Endothelial cell of umbilical vein (primary cell): ENCODE results near the gene P2RX4. TPM values are rescaled to one million over a fixed set of nuclear protein-coding genes. Genes with fewer than 3 reads are reported as not detected.

ENCODE experiments used
- BruUV-seq: library from RNA; stranded (reverse); fragments of 400-500 nt; replicated peaks from 2 replicates; lab custom pipeline; 2021; lab: Mats Ljungman, UMichigan
- CTCF ChIA-PET: fragments of 300-600, 350-600 bp; sonication (Branson Sonifier 250); formaldehyde crosslinking; loops from one replicate; lab custom pipeline; 2021; ENCODE audit warnings: antibody characterized with exemption, inconsistent platforms; lab: Charles Lee
- POLR2A ChIA-PET: fragments of 300-600, 350-600 bp; sonication (Branson Sonifier 250); formaldehyde crosslinking; loops from one replicate; lab custom pipeline; 2021; ENCODE audit warnings: antibody characterized with exemption, inconsistent platforms; lab: Charles Lee
- DNase-seq: peaks from one replicate; pipeline ENCODE4 v3.0.0-alpha.2; 2011; ENCODE audit warnings: low read depth, low spot score
- FAIRE-seq: peaks from 2 replicates; lab custom pipeline; 2011; peaks lifted over from hg19 to GRCh38; lab: Jason Lieb, UNC
- H2AFZ ChIP-seq: 2 replicates; pipeline ENCODE4 v1.6.0; 2012; ENCODE audit warnings: low read depth, low read length, control low read depth, inconsistent platforms
- H3K27ac ChIP-seq: 2 replicates; pipeline ENCODE4 v1.5.1; 2011; ENCODE audit warnings: low read depth, mild to moderate bottlenecking, control low read depth, low read length, moderate library complexity; ENCODE audit not compliant: insufficient read depth
- H3K27me3 ChIP-seq, 2 experiments: 2 replicates each; pipeline versions ENCODE4 v1.6.0 to v1.6.1; 2011; ENCODE audit warnings: low read length in 2 of 2, mixed read lengths in 1 of 2; ENCODE audit not compliant: control insufficient read depth in 2 of 2, insufficient read depth in 2 of 2
- H3K36me3 ChIP-seq, 2 experiments: 2 replicates in 1 of 2; 3 replicates in 1 of 2; pipeline ENCODE4 v1.5.1; 2011; ENCODE audit warnings: low read length in 2 of 2, mild to moderate bottlenecking in 1 of 2, moderate library complexity in 1 of 2; ENCODE audit not compliant: control insufficient read depth in 2 of 2, insufficient read depth in 2 of 2; ENCODE audit errors: extremely low read depth in 1 of 2
- H3K4me1 ChIP-seq: 3 replicates; pipeline ENCODE4 v1.5.1; 2011; ENCODE audit warnings: mild to moderate bottlenecking, low read length; ENCODE audit not compliant: control insufficient read depth, insufficient read depth; ENCODE audit errors: extremely low read depth
- H3K4me2 ChIP-seq: 2 replicates; pipeline ENCODE4 v1.6.1; 2011; ENCODE audit warnings: low read length, control low read depth, mixed read lengths; ENCODE audit not compliant: insufficient read depth
- H3K4me3 ChIP-seq, 3 experiments: fragments of 200-600 bp in 1 of 3; sonication (generic), shearing (Covaris generic) in 1 of 3; replicated peaks in 1 of 3; 2 replicates each; pipeline ENCODE4 v1.5.1; 2011 to 2016; ENCODE audit warnings: control low read depth in 3 of 3, low read length in 3 of 3, mild to moderate bottlenecking in 2 of 3, inconsistent platforms in 1 of 3, low read depth in 1 of 3, moderate library complexity in 1 of 3; ENCODE audit not compliant: insufficient read depth in 1 of 3
- H3K79me2 ChIP-seq: 2 replicates; pipeline ENCODE4 v1.6.0; 2012; ENCODE audit warnings: low read length, inconsistent platforms; ENCODE audit not compliant: control insufficient read depth, insufficient read depth
- H3K9ac ChIP-seq: replicated peaks from 2 replicates; pipeline ENCODE3; 2011; ENCODE audit warnings: low read length, control low read depth; ENCODE audit not compliant: insufficient read depth; ENCODE audit errors: extremely low read depth
- H3K9me1 ChIP-seq: replicated peaks from 3 replicates; pipeline ENCODE4 v1.6.0; 2011; ENCODE audit warnings: mild to moderate bottlenecking, low read length; ENCODE audit not compliant: control insufficient read depth, insufficient read depth; ENCODE audit errors: extremely low read depth
- H3K9me3 ChIP-seq: replicated peaks from 2 replicates; pipeline ENCODE4 v1.5.1; 2012; ENCODE audit warnings: low read length, inconsistent platforms; ENCODE audit not compliant: control insufficient read depth, insufficient read depth
- H4K20me1 ChIP-seq: replicated peaks from 2 replicates; pipeline ENCODE3; 2011; ENCODE audit warnings: mild to moderate bottlenecking, low read length; ENCODE audit not compliant: control insufficient read depth, insufficient read depth; ENCODE audit errors: extremely low read depth
- CTCF ChIP-seq, 2 donors: IDR thresholded peaks; 1 replicate in 1 of 2; 2 replicates in 1 of 2; pipeline ENCODE4 v1.5.1; 2011; ENCODE audit warnings: low read length in 2 of 2, mild to moderate bottlenecking in 2 of 2, moderate library complexity in 2 of 2, control low read depth in 1 of 2, inconsistent platforms in 1 of 2, low read depth in 1 of 2; ENCODE audit not compliant: insufficient read depth in 1 of 2; ENCODE audit errors: extremely low read depth in 1 of 2
- EZH2 ChIP-seq: IDR thresholded peaks from 2 replicates; pipeline ENCODE4 v1.6.1; 2012; ENCODE audit warnings: borderline replicate concordance, low read depth, mild to moderate bottlenecking, moderate library complexity, low read length, inconsistent platforms; ENCODE audit not compliant: severe bottlenecking
- FOS ChIP-seq: IDR thresholded peaks from 2 replicates; pipeline ENCODE4 v1.6.1; 2011; ENCODE audit warnings: mild to moderate bottlenecking, low read length, moderate library complexity, borderline replicate concordance; ENCODE audit not compliant: insufficient read depth
- GATA2 ChIP-seq: IDR thresholded peaks from 2 replicates; pipeline ENCODE4 v1.7.0; 2011; ENCODE audit warnings: low read depth, mild to moderate bottlenecking, moderate library complexity, mixed read lengths, low read length; ENCODE audit not compliant: insufficient read length, insufficient read depth
- JUN ChIP-seq: IDR thresholded peaks from 2 replicates; pipeline ENCODE4 v1.6.1; 2011; ENCODE audit warnings: borderline replicate concordance, low read depth; ENCODE audit not compliant: insufficient read length, insufficient read depth
- MAX ChIP-seq: IDR thresholded peaks from 2 replicates; pipeline ENCODE4 v1.6.1; 2011; ENCODE audit not compliant: insufficient read depth, insufficient read length
- MYC ChIP-seq: IDR thresholded peaks from one replicate; pipeline ENCODE4 v1.6.1; 2011; ENCODE audit warnings: mild to moderate bottlenecking, low read depth, low read length
- POLR2A ChIP-seq: IDR thresholded peaks from 2 replicates; pipeline ENCODE4 v1.6.1; 2012; ENCODE audit warnings: low read depth, mild to moderate bottlenecking, control low read depth, low read length
- POLR2AphosphoS5 ChIP-seq: IDR thresholded peaks from 2 replicates; pipeline ENCODE4 v1.6.1; 2012; ENCODE audit warnings: low read depth, mild to moderate bottlenecking, control low read depth, low read length, moderate library complexity; ENCODE audit not compliant: insufficient read depth
- dilution Hi-C: fragments of 300-500 bp; cut with MboI; formaldehyde crosslinking; loops from one replicate; pipeline ENCODE4 v1.15.0; 2019; ENCODE audit warnings: low sequenced_read_pairs; ENCODE audit not compliant: extremely low pct_ligation_motif_present
- intact Hi-C: fragments of 100-400 bp; cut with micrococcal nuclease; formaldehyde crosslinking; loops from one replicate; pipeline ENCODE4 v1.10.0; 2022
- polyA plus RNA-seq, 4 experiments: library from polyadenylated mRNA; depleted of rRNA in 3 of 4; stranded (reverse) in 3 of 4; unstranded in 1 of 4; fragments of >200 nt; gene quantifications; 2 replicates each; pipeline versions ENCODE4 v1.2.1 to v1.2.3, GENCODE V29; 2011 to 2012; ENCODE audit warnings: missing spikeins in 1 of 4
- total RNA-seq: library from RNA; stranded (reverse); gene quantifications from 2 replicates; pipeline ENCODE4 v1.2.3, GENCODE V29; 2021

The P2RX4 gene
- total and polyA plus RNA-seq, 2 donors (not counting 3 experiments of a cell fraction or from before 2014, with no cell fraction given), result 92.8 to 116 TPM

DNA sequence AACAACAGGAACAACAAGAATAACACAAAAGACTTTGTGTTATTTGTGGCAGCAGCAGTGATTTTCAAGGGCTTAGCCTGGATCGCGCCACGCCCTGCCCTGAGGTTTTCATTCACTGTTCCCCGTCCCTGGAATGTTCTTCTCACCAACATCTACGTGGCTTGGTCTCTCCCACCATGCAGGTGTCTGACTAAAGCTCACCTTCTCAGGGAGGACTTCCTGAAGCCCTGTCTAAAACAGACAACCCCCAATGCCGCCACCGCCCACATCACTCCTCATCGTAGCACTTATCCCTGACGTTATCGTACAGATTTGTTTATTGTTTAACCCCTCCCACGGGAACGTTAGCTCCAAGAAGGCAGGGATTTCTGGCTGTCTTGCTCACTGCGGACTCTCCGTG, 40.4 kb downstream of the P2RX4 start:
- TF ChIP-seq JUN, result no peak
- no peak for TF ChIP-seq CTCF (IDR thresholded peaks at IDR 0.05; ENCODE audit: extremely low read depth in 1 of 2, insufficient read depth in 1 of 2, low read depth in 1 of 2, low read length in 2 of 2)
- no peak for TF ChIP-seq FOS
- no peak for FAIRE-seq
- no peak overlapping the region for H3K4me2 ChIP-seq
- no peaks in the 10 kb centered on the region for H3K9me1 ChIP-seq
- no peaks in the 10 kb centered on the region for H3K79me2 ChIP-seq
- ChIA-PET CTCF (no interaction called here), POLR2A (interaction anchor here (0.8 kb wide), 1 partner anchor 12 kb away, joined by 3 read pairs; no protein-coding TSS in a partner anchor)
- peaks cover 2 to 43% of the 10 kb centered on the region in 2 experiments for H3K36me3 ChIP-seq
- no peaks in the 10 kb centered on the region for H3K4me1 ChIP-seq
- H4K20me1 ChIP-seq, result no peaks in the 10 kb centered on the region
- intact Hi-C loops (no loop called here), dilution Hi-C loops (no loop called here)
- H3K27me3 ChIP-seq, result no peaks in the 10 kb centered on the region
- no peak overlapping the region for H3K27ac ChIP-seq
- no peak overlapping the region for H3K4me3 ChIP-seq
- no peaks in the 10 kb centered on the region for H3K9me3 ChIP-seq
- no TSS peak for BruUV-seq
- H3K9ac ChIP-seq, result no peak overlapping the region
- DNase-seq, result no peak
- no peak overlapping the region for H2AFZ ChIP-seq

- Histone ChIP-seq H3K4me3 (no peak overlapping the region), H3K9ac (no peak overlapping the region), H3K36me3 (peaks cover 2 to 45% of the 10 kb centered on the region in 2 experiments), H3K4me2 (no peak overlapping the region), H2AFZ (no peak overlapping the region), H3K27ac (no peak overlapping the region), H3K9me3 (no peaks in the 10 kb centered on the region), H4K20me1 (no peaks in the 10 kb centered on the region), H3K4me1 (no peaks in the 10 kb centered on the region), H3K9me1 (no peaks in the 10 kb centered on the region), H3K79me2 (no peaks in the 10 kb centered on the region), H3K27me3 (no peaks in the 10 kb centered on the region)
- ChIA-PET CTCF (no interaction called here), POLR2A (no interaction called here)
- intact Hi-C loops, result no loop called here
- no peak for TF ChIP-seq GATA2
- TF ChIP-seq POLR2A, result no peak
- TF ChIP-seq JUN, result no peak
- no peak for TF ChIP-seq CTCF (IDR thresholded peaks at IDR 0.05; ENCODE audit: extremely low read depth in 1 of 2, insufficient read depth in 1 of 2, low read depth in 1 of 2, low read length in 2 of 2)
- no peak for TF ChIP-seq FOS
- TF ChIP-seq MAX, result no peak
- no peak for TF ChIP-seq MYC
- TF ChIP-seq EZH2, result no peak
- no peak for TF ChIP-seq POLR2AphosphoS5
- BruUV-seq, result no TSS peak
- DNase-seq, result no peak
- FAIRE-seq, result no peak
- dilution Hi-C loops, result no loop called here
Measured at GRCh38 chr12:121251838-121252237, 41.9 kb downstream of the P2RX4 start.
